Activated CD8-positive, alpha-beta memory T cell treated with anti-CD3 and anti-CD28 coated beads, Interleukin-2, amount 10 ng/mL, durations not matched to agents 7 days and 5 days (primary cell): ENCODE data around the gene SP100. TPM values are rescaled to one million over a fixed set of nuclear protein-coding genes. Genes with fewer than 3 reads are reported as not detected.
A peak's percentile ranks its signal among the peaks of the same experiment; 100 is the strongest.

Experiments used
- ATAC-seq: fragments of 150-1000 bp; cut with Tn5 transposase; one replicate; pipeline ENCODE4 v1.10.0; 2021; ENCODE audit warnings: moderate library complexity
- CTCF ChIA-PET: fragments of 350-600 bp; sonication (Branson Sonifier 250); formaldehyde crosslinking; loops from one replicate; lab custom pipeline; 2021; ENCODE audit warnings: antibody characterized with exemption; lab: Charles Lee
- DNase-seq: peaks from one replicate; pipeline ENCODE4 v3.0.0-alpha.2; 2020
- H3K27ac Mint-ChIP-seq: one replicate; pipeline ENCODE4 v1.8.0; 2021; ENCODE audit warnings: mild to moderate bottlenecking, mixed read lengths
- H3K27me3 Mint-ChIP-seq: one replicate; pipeline ENCODE4 v1.8.0; 2021; ENCODE audit warnings: mixed read lengths
- H3K36me3 Mint-ChIP-seq: one replicate; pipeline ENCODE4 v1.8.0; 2021; ENCODE audit warnings: mild to moderate bottlenecking, mixed read lengths
- H3K4me1 Mint-ChIP-seq: one replicate; pipeline ENCODE4 v1.8.0; 2021; ENCODE audit warnings: mixed read lengths
- H3K4me3 Mint-ChIP-seq: one replicate; pipeline ENCODE4 v1.8.0; 2021; ENCODE audit warnings: mild to moderate bottlenecking, moderate library complexity, mixed read lengths
- H3K9me3 Mint-ChIP-seq: one replicate; pipeline ENCODE4 v1.8.0; 2022; ENCODE audit warnings: low read depth, mixed read lengths
- total RNA-seq, 2 experiments: library from RNA; stranded (reverse); gene quantifications; one replicate each; pipeline ENCODE4 v1.2.3, GENCODE V29; 2021

The SP100 gene
- total RNA-seq, 2 experiments from 2014 or later = 255 to 385 TPM

DNA sequence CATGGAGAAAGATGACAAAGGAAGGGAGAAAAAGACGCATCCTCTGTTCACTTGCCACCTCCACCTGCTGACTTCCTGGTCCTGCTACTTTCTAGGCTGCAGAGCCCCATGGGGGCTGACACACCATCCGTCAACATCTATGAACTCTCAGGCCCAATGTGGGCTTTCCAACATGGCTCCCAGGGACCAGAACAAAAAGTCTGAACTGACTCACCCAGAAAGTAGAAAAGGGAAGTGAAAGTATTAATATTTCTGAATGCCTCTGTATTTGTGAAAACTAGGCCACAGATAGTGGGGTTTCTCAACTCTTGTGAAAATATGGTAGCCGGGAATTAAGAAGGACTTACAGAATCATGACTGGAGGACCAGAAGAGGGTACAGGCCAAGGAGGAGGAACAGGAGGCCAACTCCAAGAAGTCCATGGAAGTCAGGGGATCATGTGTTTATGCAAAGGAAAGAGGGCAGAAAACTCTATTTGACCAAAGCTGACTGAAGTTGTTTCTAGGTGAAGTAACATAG lies 173.6 kb downstream of the SP100 start:
- H3K27ac Mint-ChIP-seq = peak overlapping the region; percentile 76

DNA sequence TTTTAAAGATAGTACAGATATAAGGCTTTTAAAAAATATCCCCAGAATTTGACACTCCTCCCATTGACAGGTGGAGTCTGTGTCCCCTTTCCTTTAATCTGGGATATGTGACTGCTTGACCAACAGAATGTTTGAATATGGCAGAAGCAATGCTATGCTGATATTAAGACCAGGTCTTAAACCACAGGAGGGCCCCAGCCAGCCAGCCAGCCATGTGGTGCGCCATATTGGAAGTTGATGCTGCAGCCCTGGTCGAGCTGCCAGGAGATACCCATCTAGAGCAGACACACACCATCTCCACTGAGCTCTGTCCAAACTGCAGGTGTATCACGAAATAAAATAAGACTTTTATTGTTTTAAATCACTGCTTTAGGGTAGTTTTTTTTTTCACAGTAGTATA lies 174.3 kb downstream of the SP100 start:
- no peaks in the 10 kb centered on the region for H3K27me3 Mint-ChIP-seq
- no peak overlapping the region for H3K27ac Mint-ChIP-seq
- H3K4me3 Mint-ChIP-seq = no peak overlapping the region
- CTCF ChIA-PET = interaction anchor here (1.2 to 2.2 kb wide), 2 partner anchors 11 to 37 kb away, joined by 3 to 5 read pairs; no protein-coding TSS in a partner anchor
- H3K4me1 Mint-ChIP-seq = peaks cover 61% of the 10 kb centered on the region
- ATAC-seq (no peak), DNase-seq (no peak)
- peaks cover 15% of the 10 kb centered on the region for H3K36me3 Mint-ChIP-seq
- H3K9me3 Mint-ChIP-seq = no peaks in the 10 kb centered on the region

More for the DNA sequence above, 173.6 kb downstream of the SP100 start:
- DNase-seq (peak; percentile 66), ATAC-seq (peak; percentile 72)
- H3K27me3 Mint-ChIP-seq = no peaks in the 10 kb centered on the region
- no peaks in the 10 kb centered on the region for H3K9me3 Mint-ChIP-seq
- H3K4me1 Mint-ChIP-seq = peaks cover 58% of the 10 kb centered on the region
- H3K36me3 Mint-ChIP-seq = peaks cover 15% of the 10 kb centered on the region
- H3K4me3 Mint-ChIP-seq = no peak overlapping the region
- CTCF ChIA-PET = interaction anchor here (1.2 to 2.2 kb wide), 2 partner anchors 12 to 37 kb away, joined by 3 to 5 read pairs; no protein-coding TSS in a partner anchor

DNA sequence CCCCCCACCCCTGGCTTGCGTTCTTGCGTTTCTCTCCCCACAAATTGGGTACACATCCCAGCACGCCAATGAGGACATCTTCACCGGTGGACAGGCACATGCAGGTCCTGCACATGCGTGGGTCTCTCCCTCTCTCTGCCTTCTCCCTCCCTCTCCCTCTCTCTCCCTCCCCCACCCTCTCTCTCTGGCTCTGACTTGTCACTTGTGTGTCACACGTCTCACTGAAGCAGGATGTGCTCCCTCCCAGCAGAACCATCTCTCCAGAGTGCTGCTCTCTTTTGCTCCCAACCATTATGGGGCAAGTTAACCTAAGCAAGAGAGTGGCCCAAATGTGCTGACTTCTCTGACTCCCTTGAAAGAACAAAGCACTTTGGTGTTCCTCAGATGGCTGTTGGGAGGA lies 175.8 kb downstream of the SP100 start:
- Mint-ChIP-seq H3K9me3 (peaks cover 2% of the 10 kb centered on the region), H3K27me3 (no peaks in the 10 kb centered on the region), H3K4me1 (peaks cover 57% of the 10 kb centered on the region), H3K27ac (peak overlapping the region; percentile 88), H3K4me3 (no peak overlapping the region), H3K36me3 (peaks cover 25% of the 10 kb centered on the region)
- CTCF ChIA-PET = no interaction called here
- ATAC-seq = peak; percentile 60
- DNase-seq = peak; percentile 54

- peaks cover 24% of the 10 kb centered on the region for H3K36me3 Mint-ChIP-seq
- DNase-seq (peak; percentile 76), ATAC-seq (peak; percentile 76)
- H3K4me3 Mint-ChIP-seq = no peak overlapping the region
- H3K9me3 Mint-ChIP-seq = peaks cover 2% of the 10 kb centered on the region
- H3K27ac Mint-ChIP-seq = peak overlapping the region; percentile 88
- H3K27me3 Mint-ChIP-seq = no peaks in the 10 kb centered on the region
- H3K4me1 Mint-ChIP-seq = peaks cover 57% of the 10 kb centered on the region
- CTCF ChIA-PET = interaction anchor here (0.6 kb wide), 1 partner anchor 9 kb away, joined by 3 read pairs; no protein-coding TSS in a partner anchor
These were observed 176.8 kb downstream of the SP100 start for GRCh38 chr2:230592775-230593174.

Other genes starting within 250 kb of the SP100 start
- gene SP110, start 196.2 kb upstream of the SP100 start, total RNA-seq = 100 to 1,000 TPM; 111 to 148 TPM
- 100 to 1,000 TPM; 132 to 142 TPM for gene SP140, start 190.5 kb upstream of the SP100 start, total RNA-seq
- 10 to 100 TPM; 61.4 to 84.4 TPM for gene SP140L, start 89.0 kb upstream of the SP100 start, total RNA-seq